ENCODE data around the gene PCDHB1. TPM values are rescaled to one million over a fixed set of nuclear protein-coding genes. Genes with fewer than 3 reads are reported as not detected.
"Not testable (repeated sequence)": the region's sequence is repeated elsewhere in the genome, so short reads cannot be mapped to it uniquely, and the experiment has no call there.

PCDHB1 gene
- total RNA-seq, 1 experiment from 2014 or later: 0.06 TPM

- POLR2A ChIA-PET (ENCODE audit: low non-redundant PET): no interaction called here
- Histone ChIP-seq H3K27ac (ENCODE audit: low read depth, low read length, poor library complexity, severe bottlenecking) (no peak overlapping the region), H3K36me3 (ENCODE audit: insufficient read depth, low read length, poor library complexity, severe bottlenecking) (peaks cover 9% of the 10 kb centered on the region), H3K4me3 (ENCODE audit: low read depth, low read length, poor library complexity, severe bottlenecking) (no peak overlapping the region), H3K27me3 (replicated peaks; ENCODE audit: insufficient read depth, low read depth, low read length, poor library complexity) (no peaks in the 10 kb centered on the region), H3K4me1 (ENCODE audit: insufficient read depth, low read length, poor library complexity, severe bottlenecking) (no peaks in the 10 kb centered on the region), H3K9me3 (ENCODE audit: low read depth, low read length, poor library complexity, severe bottlenecking) (peaks cover 31% of the 10 kb centered on the region)
- DNase-seq (ENCODE audit: low spot score): no peak
- TF ChIP-seq EZH2 (IDR thresholded peaks at IDR 0.05; ENCODE audit: borderline replicate concordance, low read depth, low read length, poor library complexity, severe bottlenecking): no peak
- TF ChIP-seq CTCF (conservative IDR thresholded peaks at IDR 0.05; ENCODE audit: low read depth, low read length): no peak
- BruUV-seq (replicated peaks): no TSS peak
- CTCF ChIA-PET: no interaction called here
- intact Hi-C loops (cut with micrococcal nuclease; ENCODE audit: unreplicated experiment): no loop called here
Observed at GRCh38 chr5:141101059-141101458, 49.9 kb downstream of the PCDHB1 start.

- CTCF ChIA-PET; BruUV-seq (replicated peaks); H3K4me1 ChIP-seq (ENCODE audit: insufficient read depth, low read length, poor library complexity, severe bottlenecking); H3K36me3 ChIP-seq (ENCODE audit: insufficient read depth, low read length, poor library complexity, severe bottlenecking); DNase-seq (ENCODE audit: low spot score); H3K27me3 ChIP-seq (replicated peaks; ENCODE audit: insufficient read depth, low read depth, low read length, poor library complexity); H3K27ac ChIP-seq (ENCODE audit: low read depth, low read length, poor library complexity, severe bottlenecking); H3K4me3 ChIP-seq (ENCODE audit: low read depth, low read length, poor library complexity, severe bottlenecking); intact Hi-C loops (cut with micrococcal nuclease; ENCODE audit: unreplicated experiment); POLR2A ChIA-PET (ENCODE audit: low non-redundant PET): not testable (repeated sequence)
- H3K9me3 ChIP-seq (ENCODE audit: low read depth, low read length, poor library complexity, severe bottlenecking): peaks cover 31% of the 10 kb centered on the region
Observed at GRCh38 chr5:141102070-141102469, 50.9 kb downstream of the PCDHB1 start.

- BruUV-seq (replicated peaks); CTCF ChIA-PET; intact Hi-C loops (cut with micrococcal nuclease; ENCODE audit: unreplicated experiment): not testable (repeated sequence)
Observed at GRCh38 chr5:141102471-141102870, 51.3 kb downstream of the PCDHB1 start.

GRCh38 chr5:141105350-141105749 lies 54.2 kb downstream of the PCDHB1 start:
- intact Hi-C loops (cut with micrococcal nuclease; ENCODE audit: unreplicated experiment): no loop called here
- CTCF ChIA-PET: no interaction called here
- Histone ChIP-seq H3K27ac (ENCODE audit: low read depth, low read length, poor library complexity, severe bottlenecking) (no peak overlapping the region), H3K27me3 (replicated peaks; ENCODE audit: insufficient read depth, low read depth, low read length, poor library complexity) (no peaks in the 10 kb centered on the region), H3K4me3 (ENCODE audit: low read depth, low read length, poor library complexity, severe bottlenecking) (no peak overlapping the region), H3K4me1 (ENCODE audit: insufficient read depth, low read length, poor library complexity, severe bottlenecking) (no peaks in the 10 kb centered on the region), H3K9me3 (ENCODE audit: low read depth, low read length, poor library complexity, severe bottlenecking) (peaks cover 9% of the 10 kb centered on the region), H3K36me3 (ENCODE audit: insufficient read depth, low read length, poor library complexity, severe bottlenecking) (peaks cover 4% of the 10 kb centered on the region)
- POLR2A ChIA-PET (ENCODE audit: low non-redundant PET): no interaction called here
- TF ChIP-seq CTCF (conservative IDR thresholded peaks at IDR 0.05; ENCODE audit: low read depth, low read length): no peak
- TF ChIP-seq EZH2 (IDR thresholded peaks at IDR 0.05; ENCODE audit: borderline replicate concordance, low read depth, low read length, poor library complexity, severe bottlenecking): no peak
- BruUV-seq (replicated peaks): no TSS peak
- no peak for DNase-seq (ENCODE audit: low spot score)

More at GRCh38 chr5:141102471-141102870, 51.3 kb downstream of the PCDHB1 start:
- H3K4me3 ChIP-seq (ENCODE audit: low read depth, low read length, poor library complexity, severe bottlenecking); H3K27ac ChIP-seq (ENCODE audit: low read depth, low read length, poor library complexity, severe bottlenecking); DNase-seq (ENCODE audit: low spot score); H3K27me3 ChIP-seq (replicated peaks; ENCODE audit: insufficient read depth, low read depth, low read length, poor library complexity); H3K4me1 ChIP-seq (ENCODE audit: insufficient read depth, low read length, poor library complexity, severe bottlenecking); POLR2A ChIA-PET (ENCODE audit: low non-redundant PET); H3K36me3 ChIP-seq (ENCODE audit: insufficient read depth, low read length, poor library complexity, severe bottlenecking): not testable (repeated sequence)
- H3K9me3 ChIP-seq (ENCODE audit: low read depth, low read length, poor library complexity, severe bottlenecking): peaks cover 28% of the 10 kb centered on the region

Other genes starting within 250 kb of the PCDHB1 start
- gene PCDHA4, start 244.3 kb upstream of the PCDHB1 start, total RNA-seq (2021): 0.39 and 0.58 TPM in 2 replicates
- 2.1 and 2.2 TPM in 2 replicates for gene PCDHA5, start 229.8 kb upstream of the PCDHB1 start, total RNA-seq (2021)
- 12.6 and 12.7 TPM in 2 replicates for gene PCDHA6, start 223.4 kb upstream of the PCDHB1 start, total RNA-seq (2021)
- 2.6 and 3.8 TPM in 2 replicates for gene PCDHA7, start 217.1 kb upstream of the PCDHB1 start, total RNA-seq (2021)
- gene PCDHA8, start 210.2 kb upstream of the PCDHB1 start, total RNA-seq (2021): 1.4 and 1.5 TPM in 2 replicates
- 0.33 and 0.37 TPM in 2 replicates for gene PCDHA9, start 203.0 kb upstream of the PCDHB1 start, total RNA-seq (2021)
- gene PCDHA10, start 195.5 kb upstream of the PCDHB1 start, total RNA-seq (2021): 11.5 and 11.6 TPM in 2 replicates
- 11.4 and 15.5 TPM in 2 replicates for gene PCDHA11, start 182.4 kb upstream of the PCDHB1 start, total RNA-seq (2021)
- 10.5 and 10.7 TPM in 2 replicates for gene PCDHA12, start 176.1 kb upstream of the PCDHB1 start, total RNA-seq (2021)
- 5.8 and 6.2 TPM in 2 replicates for gene PCDHA13, start 169.2 kb upstream of the PCDHB1 start, total RNA-seq (2021)
- 7.2 and 8.8 TPM in 2 replicates for gene PCDHAC1, start 125.1 kb upstream of the PCDHB1 start, total RNA-seq (2021)
- 6.8 and 7.1 TPM in 2 replicates for gene PCDHAC2, start 84.9 kb upstream of the PCDHB1 start, total RNA-seq (2021)
- 31.3 and 35.0 TPM in 2 replicates for gene PCDHB2, start 43.2 kb downstream of the PCDHB1 start, total RNA-seq (2021)
- 2.6 and 4.9 TPM in 2 replicates for gene PCDHB3, start 49.1 kb downstream of the PCDHB1 start, total RNA-seq (2021)
- gene PCDHB4, start 70.4 kb downstream of the PCDHB1 start, total RNA-seq (2021): 2.4 and 2.7 TPM in 2 replicates
- gene PCDHB5, start 83.8 kb downstream of the PCDHB1 start, total RNA-seq (2021): 21.0 and 23.6 TPM in 2 replicates
- gene PCDHB6, start 98.7 kb downstream of the PCDHB1 start, total RNA-seq (2021): 7.3 and 9.1 TPM in 2 replicates
- 2.0 and 2.3 TPM in 2 replicates for gene PCDHB7, start 121.3 kb downstream of the PCDHB1 start, total RNA-seq (2021)
- 7.7 and 8.5 TPM in 2 replicates for gene PCDHB8, start 126.4 kb downstream of the PCDHB1 start, total RNA-seq (2021)
- 11.3 and 12.8 TPM in 2 replicates for gene PCDHB16, start 131.0 kb downstream of the PCDHB1 start, total RNA-seq (2021)
- gene PCDHB9, start 135.8 kb downstream of the PCDHB1 start, total RNA-seq (2021): 5.6 and 7.9 TPM in 2 replicates
- 2.7 and 2.8 TPM in 2 replicates for gene PCDHB10, start 141.0 kb downstream of the PCDHB1 start, total RNA-seq (2021)
- 14.2 and 15.3 TPM in 2 replicates for gene PCDHB11, start 148.3 kb downstream of the PCDHB1 start, total RNA-seq (2021)
- 5.1 and 6.7 TPM in 2 replicates for gene PCDHB12, start 157.3 kb downstream of the PCDHB1 start, total RNA-seq (2021)
- gene PCDHB13, start 162.5 kb downstream of the PCDHB1 start, total RNA-seq (2021): 1.8 and 2.5 TPM in 2 replicates
- gene PCDHB14, start 172.0 kb downstream of the PCDHB1 start, total RNA-seq (2021): 6.9 and 7.4 TPM in 2 replicates
- gene PCDHB15, start 194.0 kb downstream of the PCDHB1 start, total RNA-seq (2021): 1.2 and 2.3 TPM in 2 replicates

Measured in A673 (cell line).